HepG2 (cell line): ENCODE data around the gene RNU11. TPM values are rescaled to one million over a fixed set of nuclear protein-coding genes. Genes with fewer than 3 reads are reported as not detected.

Source experiments
- ARID3A ChIP-seq: IDR thresholded peaks from 2 replicates; pipeline ENCODE4 v1.6.1; 2012; ENCODE audit warnings: low read depth, low read length, improper control_type of control experiment
- FOXA1 ChIP-seq, 2 experiments: fragments of 450-650 bp in 1 of 2; sonication (generic) in 1 of 2; formaldehyde crosslinking in 1 of 2; IDR thresholded peaks; 2 replicates each; pipeline versions ENCODE4 v1.4.0 to v1.6.1; 2016 to 2020; ENCODE audit warnings: missing genetic modification reagents in 1 of 2
- FOXK2 ChIP-seq: fragments of 450-650 bp; IDR thresholded peaks from 2 replicates; pipeline ENCODE4 v1.6.1; 2016
- GABPA ChIP-seq, 2 experiments: IDR thresholded peaks; 2 replicates each; pipeline ENCODE4 v1.6.1; 2011 to 2016; ENCODE audit warnings: low read depth in 2 of 2, low read length in 1 of 2, missing biosample characterization in 1 of 2, missing genetic modification characterization in 1 of 2
- MBD4 ChIP-seq: IDR thresholded peaks from 2 replicates; pipeline ENCODE4 v1.6.1; 2012; ENCODE audit warnings: low read length, inconsistent platforms, borderline replicate concordance
- MTA3 ChIP-seq: sonication (generic); formaldehyde crosslinking; IDR thresholded peaks from 2 replicates; pipeline ENCODE4 v1.4.0; 2020; ENCODE audit warnings: missing genetic modification reagents
- MYC ChIP-seq: sonication (generic); formaldehyde crosslinking; IDR thresholded peaks from 2 replicates; pipeline ENCODE4 v1.9.0; 2021; ENCODE audit warnings: missing genetic modification reagents, borderline replicate concordance
- NFATC3 ChIP-seq: sonication (generic); formaldehyde crosslinking; IDR thresholded peaks from 2 replicates; pipeline ENCODE4 v1.5.1; 2020; ENCODE audit warnings: mild to moderate bottlenecking, missing genetic modification reagents
- RXRA ChIP-seq: sonication (generic); formaldehyde crosslinking; IDR thresholded peaks from 2 replicates; pipeline ENCODE4 v1.5.1; 2020; ENCODE audit warnings: missing genetic modification reagents
- SP140L ChIP-seq: sonication (generic); formaldehyde crosslinking; IDR thresholded peaks from 2 replicates; pipeline ENCODE4 v1.4.0; 2020; ENCODE audit warnings: missing genetic modification reagents, borderline replicate concordance
- SRSF9 ChIP-seq: fragments of 200-400 bp; formaldehyde crosslinking; IDR thresholded peaks from 2 replicates; pipeline ENCODE4 v1.6.1; 2018; ENCODE audit warnings: borderline replicate concordance, mild to moderate bottlenecking, low read depth, low read length; ENCODE audit not compliant: insufficient read depth, poor library complexity, severe bottlenecking
- TFAP4 ChIP-seq: sonication (generic); IDR thresholded peaks from 2 replicates; pipeline ENCODE4 v1.6.1; 2016; ENCODE audit warnings: low read depth, borderline replicate concordance
- THRA ChIP-seq: sonication (generic); formaldehyde crosslinking; IDR thresholded peaks from 2 replicates; pipeline ENCODE4 v1.4.0; 2020; ENCODE audit warnings: missing genetic modification reagents, borderline replicate concordance
- ZBTB37 ChIP-seq: sonication (generic); formaldehyde crosslinking; IDR thresholded peaks from 2 replicates; pipeline ENCODE4 v1.4.0; 2020; ENCODE audit warnings: mild to moderate bottlenecking, missing genetic modification reagents
- ZBTB8A ChIP-seq: sonication (generic); formaldehyde crosslinking; IDR thresholded peaks from 2 replicates; pipeline ENCODE4 v1.4.0; 2020; ENCODE audit warnings: mild to moderate bottlenecking, low read depth, missing genetic modification reagents, borderline replicate concordance
- ZC3H13 ChIP-seq: sonication (generic); formaldehyde crosslinking; IDR thresholded peaks from 2 replicates; pipeline ENCODE4 v1.8.1; 2023; ENCODE audit warnings: mild to moderate bottlenecking, missing genetic modification reagents, moderate library complexity
- ZNF180 ChIP-seq: sonication (generic); formaldehyde crosslinking; IDR thresholded peaks from 2 replicates; pipeline ENCODE4 v1.4.0; 2020; ENCODE audit warnings: low read depth, missing genetic modification reagents, borderline replicate concordance
- ZNF20 ChIP-seq: sonication (generic); formaldehyde crosslinking; IDR thresholded peaks from 2 replicates; pipeline ENCODE4 v1.4.0; 2020; ENCODE audit warnings: mild to moderate bottlenecking, moderate library complexity, missing genetic modification reagents
- ZNF230 ChIP-seq: sonication (generic); formaldehyde crosslinking; IDR thresholded peaks from 2 replicates; pipeline ENCODE4 v1.4.0; 2020; ENCODE audit warnings: mild to moderate bottlenecking, missing genetic modification reagents
- ZNF331 ChIP-seq: sonication (generic); formaldehyde crosslinking; IDR thresholded peaks from 2 replicates; pipeline ENCODE4 v1.4.0; 2020; ENCODE audit warnings: missing genetic modification reagents
- ZNF34 ChIP-seq: sonication (generic); formaldehyde crosslinking; IDR thresholded peaks from 2 replicates; pipeline ENCODE4 v1.4.0; 2020; ENCODE audit warnings: mild to moderate bottlenecking, missing genetic modification reagents, borderline replicate concordance
- ZNF615 ChIP-seq: sonication (generic); formaldehyde crosslinking; IDR thresholded peaks from 2 replicates; pipeline ENCODE4 v1.5.0; 2020; ENCODE audit warnings: mild to moderate bottlenecking, missing genetic modification reagents, borderline replicate concordance
- ZNF772 ChIP-seq: sonication (generic); formaldehyde crosslinking; IDR thresholded peaks from 2 replicates; pipeline ENCODE4 v1.5.0; 2020; ENCODE audit warnings: mild to moderate bottlenecking, missing genetic modification reagents
- ZNF850 ChIP-seq: sonication (generic); formaldehyde crosslinking; conservative IDR thresholded peaks from 2 replicates; pipeline ENCODE4 v1.9.0; 2021; ENCODE audit warnings: mild to moderate bottlenecking, missing genetic modification reagents
- ZSCAN25 ChIP-seq: sonication (generic); formaldehyde crosslinking; IDR thresholded peaks from 2 replicates; pipeline ENCODE4 v1.8.0; 2022; ENCODE audit warnings: mild to moderate bottlenecking, missing genetic modification reagents
- polyA plus RNA-seq, 8 experiments: library from polyadenylated mRNA; depleted of rRNA in 3 of 8; stranded (reverse) in 7 of 8; unstranded in 1 of 8; fragments of >200 nt; fragmentation: Illumina TruSeq in 4 of 8; extraction: Trizol in 4 of 8; gene quantifications; 2 replicates each; pipeline versions ENCODE4 v1.2.1 to v1.2.3, GENCODE V29; 2011 to 2016; ENCODE audit warnings: low read depth in 4 of 8, missing spikeins in 1 of 8, mixed read lengths in 1 of 8; ENCODE audit not compliant: insufficient read depth in 1 of 8
- total RNA-seq, 5 experiments: library from RNA; depleted of rRNA; stranded (reverse); fragments of >200 nt; fragmentation: Illumina TruSeq; extraction: Trizol; gene quantifications; 2 replicates each; pipeline ENCODE4 v1.2.3, GENCODE V29; 2016; ENCODE audit warnings: low read depth in 1 of 5

Gene RNU11
- total and polyA plus RNA-seq, 2 of the 13 experiments (the other 11 are each of a cell fraction or from before 2014, with no cell fraction given), result not detected

GRCh38 chr1:28646040-28646439 lies 2.4 kb upstream of the RNU11 start (continued):
- TF ChIP-seq ZNF772 (CRISPR knock-in tag) (no peak), MYC (CRISPR knock-in tag) (no peak), ZC3H13 (no peak), THRA (CRISPR knock-in tag) (no peak), ARID3A (no peak), MTA3 (CRISPR knock-in tag) (no peak), ZNF230 (CRISPR knock-in tag) (no peak), ZBTB8A (CRISPR knock-in tag) (no peak), ZBTB37 (no peak), SRSF9 (no peak), ZNF331 (peak; percentile 60; the same call in 1 of the 2 replicates), ZSCAN25 (no peak), ZNF20 (CRISPR knock-in tag) (no peak), GABPA (IDR thresholded peaks at IDR 0.05; ENCODE audit: low read depth, low read length) (no peak), GABPA (CRISPR knock-in tag; IDR thresholded peaks at IDR 0.05; ENCODE audit: low read depth) (no peak), ZNF615 (CRISPR knock-in tag) (no peak), ZNF180 (CRISPR knock-in tag) (no peak), TFAP4 (no peak), FOXA1 (IDR thresholded peaks at IDR 0.05) (no peak), FOXA1 (CRISPR knock-in tag; IDR thresholded peaks at IDR 0.05) (0 out of 2 replicates have a peak, but pooled peaks have one; percentile 44), ZNF34 (CRISPR knock-in tag) (no peak), MBD4 (no peak), FOXK2 (no peak), ZNF850 (CRISPR knock-in tag) (no peak), NFATC3 (CRISPR knock-in tag) (no peak), RXRA (CRISPR knock-in tag) (no peak), SP140L (no peak)
